Activated CD8-positive, alpha-beta T cell treated with anti-CD3 and anti-CD28 coated beads for 36 hours (primary cell): ENCODE measurements around the gene THPO. TPM values are rescaled to one million over a fixed set of nuclear protein-coding genes. Genes with fewer than 3 reads are reported as not detected.

Experiments used
- ATAC-seq: fragments of 200-7000 bp; cut with Tn5 transposase; one replicate; pipeline ENCODE4 v1.10.0; 2021; ENCODE audit warnings: mild to moderate bottlenecking, moderate library complexity
- CTCF ChIA-PET: fragments of 350-600 bp; sonication (Branson Sonifier 250); formaldehyde crosslinking; loops from one replicate; lab custom pipeline; 2021; ENCODE audit warnings: antibody characterized with exemption; lab: Charles Lee
- POLR2A ChIA-PET: fragments of 350-600 bp; sonication (Branson Sonifier 250); formaldehyde crosslinking; loops from one replicate; lab custom pipeline; 2021; ENCODE audit warnings: antibody characterized with exemption; lab: Charles Lee
- DNase-seq: peaks from one replicate; pipeline ENCODE4 v3.0.0-alpha.2; 2020
- H3K27ac Mint-ChIP-seq: one replicate; pipeline ENCODE4 v1.8.0; 2021; ENCODE audit warnings: mild to moderate bottlenecking, mixed read lengths
- H3K27me3 Mint-ChIP-seq: one replicate; pipeline ENCODE4 v1.8.0; 2021; ENCODE audit warnings: mixed read lengths
- H3K36me3 Mint-ChIP-seq: one replicate; pipeline ENCODE4 v1.8.0; 2021; ENCODE audit warnings: low read depth, mixed read lengths
- H3K4me1 Mint-ChIP-seq: one replicate; pipeline ENCODE4 v1.8.0; 2021; ENCODE audit warnings: low read depth, mixed read lengths
- H3K4me3 Mint-ChIP-seq: one replicate; pipeline ENCODE4 v1.8.0; 2021; ENCODE audit warnings: mild to moderate bottlenecking, moderate library complexity, mixed read lengths
- H3K9me3 Mint-ChIP-seq: one replicate; pipeline ENCODE4 v1.8.0; 2021; ENCODE audit warnings: mixed read lengths
- CTCF ChIP-seq: fragments of 200-600 bp; IDR thresholded peaks from one replicate; pipeline ENCODE4 v1.8.0; 2022; ENCODE audit warnings: antibody characterized with exemption, mild to moderate bottlenecking
- intact Hi-C: fragments of 100-400 bp; cut with micrococcal nuclease; formaldehyde crosslinking; loops from one replicate; pipeline ENCODE4 v1.10.0; 2022
- total RNA-seq, 2 experiments: library from RNA; stranded (reverse); gene quantifications; one replicate each; pipeline ENCODE4 v1.2.3, GENCODE V29; 2021

THPO gene
- total RNA-seq, 2 experiments from 2014 or later: not detected

- intact Hi-C loops: no loop called here
- TF ChIP-seq CTCF: no peak
- Mint-ChIP-seq H3K4me3 (no peak overlapping the region), H3K9me3 (no peaks in the 10 kb centered on the region), H3K27ac (no peak overlapping the region), H3K4me1 (no peaks in the 10 kb centered on the region), H3K27me3 (peaks cover 26% of the 10 kb centered on the region), H3K36me3 (no peaks in the 10 kb centered on the region)
- ChIA-PET POLR2A (no interaction called here), CTCF (interaction anchor here (2.7 kb wide), 1 partner anchor 14 kb away, joined by 14 read pairs; no protein-coding TSS in a partner anchor)
- DNase-seq (no peak), ATAC-seq (no peak)
These were observed 8.2 kb upstream of the THPO start for GRCh38 chr3:184386047-184386806.

- Mint-ChIP-seq H3K27me3 (peaks cover 31% of the 10 kb centered on the region), H3K4me3 (no peak overlapping the region), H3K27ac (no peak overlapping the region), H3K36me3 (no peaks in the 10 kb centered on the region), H3K9me3 (no peaks in the 10 kb centered on the region), H3K4me1 (peaks cover 3% of the 10 kb centered on the region)
- CTCF ChIA-PET: interaction anchor here (1.2 to 2.7 kb wide), 3 partner anchors 13 to 129 kb away, joined by 3 to 14 read pairs (median 3); no protein-coding TSS in a partner anchor
- no peak for ATAC-seq
- no peak for TF ChIP-seq CTCF
- intact Hi-C loops: no loop called here
- no peak for DNase-seq
- POLR2A ChIA-PET: no interaction called here
These were observed 6.9 kb upstream of the THPO start for GRCh38 chr3:184384856-184385422.

GRCh38 chr3:184384342-184384741 is 6.3 kb upstream of the THPO start:
- CTCF ChIA-PET: interaction anchor here (1.2 to 2.7 kb wide), 3 partner anchors 12 to 130 kb away, joined by 3 to 14 read pairs (median 3); no protein-coding TSS in a partner anchor
- Mint-ChIP-seq H3K4me1 (peaks cover 3% of the 10 kb centered on the region), H3K27me3 (peaks cover 32% of the 10 kb centered on the region), H3K9me3 (no peaks in the 10 kb centered on the region), H3K27ac (no peak overlapping the region), H3K36me3 (no peaks in the 10 kb centered on the region), H3K4me3 (no peak overlapping the region)
- TF ChIP-seq CTCF: no peak
- no peak for DNase-seq
- intact Hi-C loops: no loop called here
- POLR2A ChIA-PET: no interaction called here
- ATAC-seq: no peak

GRCh38 chr3:184383033-184383740 is 5.2 kb upstream of the THPO start:
- DNase-seq: no peak
- no peaks in the 10 kb centered on the region for H3K36me3 Mint-ChIP-seq
- no peak overlapping the region for H3K4me3 Mint-ChIP-seq
- no peak for ATAC-seq
- H3K27me3 Mint-ChIP-seq: peaks cover 42% of the 10 kb centered on the region
- intact Hi-C loops: no loop called here
- CTCF ChIA-PET: interaction anchor here (1.3 kb wide), 1 partner anchor 12 kb away, joined by 3 read pairs; no protein-coding TSS in a partner anchor
- POLR2A ChIA-PET: no interaction called here
- H3K27ac Mint-ChIP-seq: no peak overlapping the region
- H3K9me3 Mint-ChIP-seq: no peaks in the 10 kb centered on the region
- peaks cover 3% of the 10 kb centered on the region for H3K4me1 Mint-ChIP-seq
- TF ChIP-seq CTCF: no peak
